WTC11 (cell line): ENCODE results near the gene STAG1. TPM values are rescaled to one million over a fixed set of nuclear protein-coding genes. Genes with fewer than 3 reads are reported as not detected.
A peak's percentile ranks its signal among the peaks of the same experiment; 100 is the strongest.
"Not testable (repeated sequence)": the region's sequence is repeated elsewhere in the genome, so short reads cannot be mapped to it uniquely, and the experiment has no call there.

Experiments used
- ATAC-seq: fragments of 200-7000 bp; cut with Tn5 transposase; 2 replicates; pipeline ENCODE4 v1.10.0; 2021; ENCODE audit warnings: mild to moderate bottlenecking, moderate library complexity
- CTCF ChIA-PET: fragments of 300-600 bp; sonication (Branson Sonifier 250); formaldehyde crosslinking; loops from one replicate; lab custom pipeline; 2021; ENCODE audit warnings: antibody characterized with exemption; lab: Charles Lee
- POLR2A ChIA-PET: fragments of 350-600 bp; sonication (Branson Sonifier 250); formaldehyde crosslinking; loops from one replicate; lab custom pipeline; 2021; ENCODE audit warnings: antibody characterized with exemption; lab: Charles Lee
- DNase-seq: peaks from one replicate; pipeline ENCODE4 v3.0.0; 2021; ENCODE audit warnings: low spot score
- H3K27ac Mint-ChIP-seq: 2 replicates; pipeline ENCODE4 v1.8.0; 2021; ENCODE audit warnings: mixed read lengths
- H3K27me3 Mint-ChIP-seq: 2 replicates; pipeline ENCODE4 v1.8.0; 2021; ENCODE audit warnings: low read depth, mild to moderate bottlenecking, moderate library complexity, mixed read lengths
- H3K36me3 Mint-ChIP-seq: 2 replicates; pipeline ENCODE4 v1.8.0; 2021; ENCODE audit warnings: mixed read lengths
- H3K4me1 Mint-ChIP-seq: 2 replicates; pipeline ENCODE4 v1.8.0; 2022; ENCODE audit warnings: mixed read lengths
- H3K4me3 Mint-ChIP-seq: 2 replicates; pipeline ENCODE4 v1.8.0; 2021; ENCODE audit warnings: mild to moderate bottlenecking, moderate library complexity, mixed read lengths
- H3K9me3 Mint-ChIP-seq: 2 replicates; pipeline ENCODE4 v1.8.0; 2021; ENCODE audit warnings: mixed read lengths
- ATF3 ChIP-seq: sonication (generic); formaldehyde crosslinking; conservative IDR thresholded peaks from 2 replicates; pipeline ENCODE4 v1.8.1; 2022; ENCODE audit warnings: mild to moderate bottlenecking, missing genetic modification reagents
- ATF6 ChIP-seq: sonication (generic); formaldehyde crosslinking; IDR thresholded peaks from 2 replicates; pipeline ENCODE4 v1.8.1; 2023; ENCODE audit warnings: mild to moderate bottlenecking, missing genetic modification reagents
- CREM ChIP-seq: sonication (generic); formaldehyde crosslinking; IDR thresholded peaks from 2 replicates; pipeline ENCODE4 v1.8.1; 2022; ENCODE audit warnings: mild to moderate bottlenecking, missing genetic modification reagents, moderate library complexity
- EMX1 ChIP-seq: fragments of 250-450 bp; sonication (Bioruptor Pico); IDR thresholded peaks from 2 replicates; pipeline ENCODE4 v1.8.0; 2021; ENCODE audit warnings: mild to moderate bottlenecking
- ERG ChIP-seq: fragments of 250-450 bp; sonication (Bioruptor Pico); IDR thresholded peaks from 2 replicates; pipeline ENCODE4 v1.8.0; 2021; ENCODE audit warnings: mild to moderate bottlenecking
- ETV6 ChIP-seq: sonication (generic); formaldehyde crosslinking; IDR thresholded peaks from 2 replicates; pipeline ENCODE4 v1.8.1; 2022; ENCODE audit warnings: mild to moderate bottlenecking, missing genetic modification reagents
- FOXK1 ChIP-seq: sonication (generic); formaldehyde crosslinking; IDR thresholded peaks from 2 replicates; pipeline ENCODE4 v1.8.0; 2022; ENCODE audit warnings: mild to moderate bottlenecking, moderate library complexity, missing genetic modification reagents
- FOXP1 ChIP-seq: sonication (generic); formaldehyde crosslinking; IDR thresholded peaks from 2 replicates; pipeline ENCODE4 v1.8.0; 2022; ENCODE audit warnings: missing genetic modification reagents, mild to moderate bottlenecking, moderate library complexity, borderline replicate concordance
- GTF2I ChIP-seq: fragments of 250-450 bp; sonication (Bioruptor Pico); conservative IDR thresholded peaks from 2 replicates; pipeline ENCODE4 v1.4.0; 2021; ENCODE audit warnings: mild to moderate bottlenecking
- JUN ChIP-seq: sonication (generic); formaldehyde crosslinking; IDR thresholded peaks from 2 replicates; pipeline ENCODE4 v1.8.0; 2023; ENCODE audit warnings: mild to moderate bottlenecking, missing genetic modification reagents
- KAT7 ChIP-seq: sonication (generic); formaldehyde crosslinking; IDR thresholded peaks from 2 replicates; pipeline ENCODE4 v1.8.1; 2023; ENCODE audit warnings: missing genetic modification reagents, mild to moderate bottlenecking, borderline replicate concordance
- NFATC4 ChIP-seq: fragments of 250-450 bp; sonication (Bioruptor Pico); IDR thresholded peaks from 2 replicates; pipeline ENCODE4 v1.9.0; 2021; ENCODE audit warnings: mild to moderate bottlenecking
- NR1H2 ChIP-seq: sonication (generic); formaldehyde crosslinking; IDR thresholded peaks from 2 replicates; pipeline ENCODE4 v1.9.0; 2021; ENCODE audit warnings: mild to moderate bottlenecking, moderate library complexity, missing genetic modification reagents
- PRRX2 ChIP-seq: fragments of 250-450 bp; sonication (Bioruptor Pico); IDR thresholded peaks from 2 replicates; pipeline ENCODE4 v1.8.0; 2021; ENCODE audit warnings: mild to moderate bottlenecking
- RELA ChIP-seq: sonication (generic); formaldehyde crosslinking; IDR thresholded peaks from 2 replicates; pipeline ENCODE4 v1.8.1; 2022; ENCODE audit warnings: missing genetic modification reagents, mild to moderate bottlenecking, borderline replicate concordance
- SMAD3 ChIP-seq: sonication (generic); formaldehyde crosslinking; IDR thresholded peaks from 2 replicates; pipeline ENCODE4 v1.8.0; 2022; ENCODE audit warnings: missing genetic modification reagents, mild to moderate bottlenecking, borderline replicate concordance
- SP1 ChIP-seq: sonication (generic); formaldehyde crosslinking; conservative IDR thresholded peaks from 2 replicates; pipeline ENCODE4 v1.8.1; 2022; ENCODE audit warnings: missing genetic modification reagents
- TEAD1 ChIP-seq: sonication (generic); formaldehyde crosslinking; IDR thresholded peaks from 2 replicates; pipeline ENCODE4 v1.8.0; 2022; ENCODE audit warnings: mild to moderate bottlenecking, missing genetic modification reagents
- TP53 ChIP-seq: sonication (generic); formaldehyde crosslinking; IDR thresholded peaks from 2 replicates; pipeline ENCODE4 v1.8.1; 2023; ENCODE audit warnings: mild to moderate bottlenecking, missing genetic modification reagents
- ZMAT4 ChIP-seq: fragments of 250-450 bp; sonication (Bioruptor Pico); IDR thresholded peaks from 2 replicates; pipeline ENCODE4 v1.9.0; 2021; ENCODE audit warnings: mild to moderate bottlenecking
- ZNF138 ChIP-seq: sonication (generic); formaldehyde crosslinking; conservative IDR thresholded peaks from 2 replicates; pipeline ENCODE4 v1.8.1; 2022; ENCODE audit warnings: mild to moderate bottlenecking, moderate library complexity, missing genetic modification reagents
- ZNF232 ChIP-seq: sonication (generic); formaldehyde crosslinking; IDR thresholded peaks from 2 replicates; pipeline ENCODE4 v1.8.0; 2022; ENCODE audit warnings: mild to moderate bottlenecking, missing genetic modification reagents
- ZNF416 ChIP-seq: fragments of 250-450 bp; sonication (Bioruptor Pico); IDR thresholded peaks from 2 replicates; pipeline ENCODE4 v1.9.0; 2021; ENCODE audit warnings: mild to moderate bottlenecking, inconsistent platforms
- ZNF423 ChIP-seq: fragments of 250-450 bp; sonication (Bioruptor Pico); IDR thresholded peaks from 2 replicates; pipeline ENCODE4 v2.1.2; 2022; ENCODE audit warnings: mild to moderate bottlenecking, moderate library complexity
- ZNF532 ChIP-seq: fragments of 250-450 bp; sonication (Bioruptor Pico); IDR thresholded peaks from 2 replicates; pipeline ENCODE4 v1.9.0; 2021; ENCODE audit warnings: mild to moderate bottlenecking, borderline replicate concordance
- ZNF671 ChIP-seq: fragments of 250-450 bp; sonication (Bioruptor Pico); IDR thresholded peaks from 2 replicates; pipeline ENCODE4 v1.8.0; 2021; ENCODE audit warnings: mild to moderate bottlenecking
- total RNA-seq: library from RNA; stranded (reverse); gene quantifications from 3 replicates; pipeline ENCODE4 v1.2.3, GENCODE V29; 2021

Gene STAG1
- total RNA-seq, 1 experiment from 2014 or later = 20.7 TPM

GRCh38 chr3:136617969-136618525 lies 134.1 kb downstream of the STAG1 start:
- POLR2A ChIA-PET, ATAC-seq, H3K36me3 Mint-ChIP-seq, CTCF ChIA-PET, H3K4me3 Mint-ChIP-seq, DNase-seq, H3K27me3 Mint-ChIP-seq, H3K9me3 Mint-ChIP-seq: not testable (repeated sequence)
- Mint-ChIP-seq H3K4me1 (peaks cover 12% of the 10 kb centered on the region), H3K27ac (peak overlapping the region; percentile 33; the same call in 1 of the 2 replicates)

- Mint-ChIP-seq H3K9me3 (no peaks in the 10 kb centered on the region), H3K4me3 (no peak overlapping the region)
- POLR2A ChIA-PET = interaction anchor here (0.5 kb wide), 1 partner anchor 15 kb away, joined by 3 read pairs; no protein-coding TSS in a partner anchor
These were observed 135.0 kb downstream of the STAG1 start for GRCh38 chr3:136617198-136617597.

GRCh38 chr3:136612512-136612911 lies 139.7 kb downstream of the STAG1 start:
- H3K4me1 Mint-ChIP-seq = no peaks in the 10 kb centered on the region
- ChIA-PET POLR2A (no interaction called here), CTCF (no interaction called here)
- ATAC-seq = no peak
- H3K9me3 Mint-ChIP-seq = no peaks in the 10 kb centered on the region
- no peak overlapping the region for H3K27ac Mint-ChIP-seq
- H3K36me3 Mint-ChIP-seq = no peaks in the 10 kb centered on the region
- no peak for DNase-seq
- no peaks in the 10 kb centered on the region for H3K27me3 Mint-ChIP-seq
- no peak overlapping the region for H3K4me3 Mint-ChIP-seq
- TF ChIP-seq JUN (CRISPR knock-in tag) (no peak), TEAD1 (CRISPR knock-in tag) (no peak), NR1H2 (CRISPR knock-in tag) (no peak), PRRX2 (CRISPR knock-in tag) (no peak), ZMAT4 (no peak), ZNF532 (CRISPR knock-in tag) (no peak), SMAD3 (CRISPR knock-in tag) (no peak), ZNF232 (no peak), CREM (CRISPR knock-in tag) (no peak), ATF3 (CRISPR knock-in tag) (no peak), ETV6 (CRISPR knock-in tag) (no peak)

More at GRCh38 chr3:136617198-136617597, 135.0 kb downstream of the STAG1 start:
- Mint-ChIP-seq H3K4me1 (peaks cover 12% of the 10 kb centered on the region), H3K27me3 (no peaks in the 10 kb centered on the region), H3K36me3 (peaks cover 3% of the 10 kb centered on the region; the same call in 1 of the 2 replicates), H3K27ac (no peak overlapping the region)
- CTCF ChIA-PET = no interaction called here
- ATAC-seq = no peak
- TF ChIP-seq ZNF138 (CRISPR knock-in tag) = no peak
- TF ChIP-seq SP1 (CRISPR knock-in tag) = no peak
- TF ChIP-seq ATF3 (CRISPR knock-in tag) = no peak
- no peak for TF ChIP-seq TP53 (CRISPR knock-in tag)
- no peak for TF ChIP-seq RELA (CRISPR knock-in tag)
- TF ChIP-seq EMX1 (CRISPR knock-in tag) = no peak
- no peak for TF ChIP-seq ZNF671 (CRISPR knock-in tag)
- TF ChIP-seq KAT7 (CRISPR knock-in tag) = no peak
- no peak for TF ChIP-seq ZNF423
- no peak for TF ChIP-seq NFATC4 (CRISPR knock-in tag)
- TF ChIP-seq ATF6 (CRISPR knock-in tag) = no peak
- TF ChIP-seq ERG = no peak
- no peak for TF ChIP-seq TEAD1 (CRISPR knock-in tag)
- TF ChIP-seq ZNF416 (CRISPR knock-in tag) = no peak
- TF ChIP-seq FOXK1 (CRISPR knock-in tag) = no peak
- TF ChIP-seq GTF2I (CRISPR knock-in tag) = no peak
- TF ChIP-seq FOXP1 (CRISPR knock-in tag) = no peak
- no peak for DNase-seq
